GM18907 (cell line): ENCODE measurements around the gene KRTAP4-6.
"Not testable (repeated sequence)": the region's sequence is repeated elsewhere in the genome, so short reads cannot be mapped to it uniquely, and the experiment has no call there.

Experiments
- ATAC-seq: cut with Tn5 transposase; IDR thresholded peaks from one replicate; pipeline ENCODE4 v1.9.1; 2021; ENCODE audit warnings: mild to moderate bottlenecking, moderate library complexity; ENCODE audit not compliant: unreplicated experiment

KRTAP4-6 gene

GRCh38 chr17:41140360-41141131 lies at the start of gene KRTAP4-6:
KRTAP4-6 (minus strand) TSS chr17:41140544; CDS start chr17:41140487, 57 bp downstream.
- no peak for ATAC-seq

GRCh38 chr17:41189837-41190318 lies 49.5 kb upstream of the KRTAP4-6 start, which contains the start of gene KRTAP9-1:
KRTAP9-1 (plus strand) TSS chr17:41189887; CDS start chr17:41189887, 0 bp downstream.
- not testable (repeated sequence) for ATAC-seq

GRCh38 chr17:41186872-41187271 lies 46.5 kb upstream of the KRTAP4-6 start:
- ATAC-seq: no peak

- no peak for ATAC-seq
Observed at GRCh38 chr17:41185001-41185400, 44.7 kb upstream of the KRTAP4-6 start.

- no peak for ATAC-seq
Observed at GRCh38 chr17:41184480-41184961, 44.2 kb upstream of the KRTAP4-6 start, which contains the start of gene KRTAP4-1. KRTAP4-1 (minus strand) TSS chr17:41184911; CDS start chr17:41184854, 57 bp downstream.

- no peak for ATAC-seq
Observed at GRCh38 chr17:41178843-41179616, 38.7 kb upstream of the KRTAP4-6 start.

- no peak for ATAC-seq
Observed at GRCh38 chr17:41178341-41178740, 38.0 kb upstream of the KRTAP4-6 start.

- no peak for ATAC-seq
Observed at GRCh38 chr17:41177727-41178271, 37.5 kb upstream of the KRTAP4-6 start, which contains the start of gene KRTAP4-2. KRTAP4-2 (minus strand) TSS chr17:41178221; CDS start chr17:41178164, 57 bp downstream.

GRCh38 chr17:41176744-41177387 lies 36.5 kb upstream of the KRTAP4-6 start:
- ATAC-seq: no peak

GRCh38 chr17:41171886-41172285 lies 31.5 kb upstream of the KRTAP4-6 start:
- ATAC-seq: no peak

- ATAC-seq: no peak
Observed at GRCh38 chr17:41168121-41168520, 27.8 kb upstream of the KRTAP4-6 start, which contains the start of gene KRTAP4-3. KRTAP4-3 (minus strand) TSS chr17:41168221; CDS start chr17:41168172, 49 bp downstream.

- no peak for ATAC-seq
Observed at GRCh38 chr17:41167561-41167960, 27.2 kb upstream of the KRTAP4-6 start.

- no peak for ATAC-seq
Observed at GRCh38 chr17:41163828-41164227, 23.5 kb upstream of the KRTAP4-6 start.

- ATAC-seq: no peak
Observed at GRCh38 chr17:41160648-41161047, 20.3 kb upstream of the KRTAP4-6 start, which contains the start of gene KRTAP4-4. KRTAP4-4 (minus strand) TSS chr17:41160748; CDS start chr17:41160691, 57 bp downstream.

- not testable (repeated sequence) for ATAC-seq
Observed at GRCh38 chr17:41160190-41160589, 19.8 kb upstream of the KRTAP4-6 start.

- no peak for ATAC-seq
Observed at GRCh38 chr17:41153856-41154255, 13.5 kb upstream of the KRTAP4-6 start.

GRCh38 chr17:41151525-41151924 lies 11.2 kb upstream of the KRTAP4-6 start:
- ATAC-seq: no peak

- no peak for ATAC-seq
Observed at GRCh38 chr17:41150026-41150425, 9.7 kb upstream of the KRTAP4-6 start.

- no peak for ATAC-seq
Observed at GRCh38 chr17:41149652-41149985, 9.3 kb upstream of the KRTAP4-6 start, which contains the start of gene KRTAP4-5. KRTAP4-5 (minus strand) TSS chr17:41149825; CDS start chr17:41149767, 58 bp downstream.

GRCh38 chr17:41148971-41149651 lies 8.8 kb upstream of the KRTAP4-6 start:
- ATAC-seq: not testable (repeated sequence)
